Activated naive CD8-positive, alpha-beta T cell treated with anti-CD3 and anti-CD28 coated beads, Interleukin-2, amount 10 ng/mL, durations not matched to agents 7 days and 5 days (primary cell): Measurements from ENCODE around the gene ARHGAP6. TPM values are rescaled to one million over a fixed set of nuclear protein-coding genes. Genes with fewer than 3 reads are reported as not detected.

Experiments used
- ATAC-seq: fragments of 150-1000 bp; cut with Tn5 transposase; one replicate; pipeline ENCODE4 v1.10.0; 2021; ENCODE audit warnings: low read depth, moderate library complexity
- POLR2A ChIA-PET: fragments of 350-600 bp; sonication (Branson Sonifier 250); formaldehyde crosslinking; loops from one replicate; lab custom pipeline; 2021; ENCODE audit warnings: antibody characterized with exemption; lab: Charles Lee
- DNase-seq: peaks from one replicate; pipeline ENCODE4 v3.0.0; 2021
- H3K27ac Mint-ChIP-seq: one replicate; pipeline ENCODE4 v1.8.0; 2022; ENCODE audit warnings: mild to moderate bottlenecking, mixed read lengths
- H3K27me3 Mint-ChIP-seq: one replicate; pipeline ENCODE4 v1.8.0; 2022; ENCODE audit warnings: mild to moderate bottlenecking, moderate library complexity, mixed read lengths
- H3K36me3 Mint-ChIP-seq: one replicate; pipeline ENCODE4 v1.8.0; 2021; ENCODE audit warnings: mild to moderate bottlenecking, mixed read lengths
- H3K4me1 Mint-ChIP-seq: one replicate; pipeline ENCODE4 v1.8.0; 2021; ENCODE audit warnings: mixed read lengths
- H3K4me3 Mint-ChIP-seq: one replicate; pipeline ENCODE4 v1.8.0; 2022; ENCODE audit warnings: mild to moderate bottlenecking, moderate library complexity, mixed read lengths
- H3K9me3 Mint-ChIP-seq: one replicate; pipeline ENCODE4 v1.8.0; 2021; ENCODE audit warnings: mixed read lengths
- total RNA-seq, 2 experiments: library from RNA; stranded (reverse); gene quantifications; one replicate each; pipeline ENCODE4 v1.2.3, GENCODE V29; 2021

Gene ARHGAP6
- total RNA-seq, 2 experiments from 2014 or later = not detected

DNA sequence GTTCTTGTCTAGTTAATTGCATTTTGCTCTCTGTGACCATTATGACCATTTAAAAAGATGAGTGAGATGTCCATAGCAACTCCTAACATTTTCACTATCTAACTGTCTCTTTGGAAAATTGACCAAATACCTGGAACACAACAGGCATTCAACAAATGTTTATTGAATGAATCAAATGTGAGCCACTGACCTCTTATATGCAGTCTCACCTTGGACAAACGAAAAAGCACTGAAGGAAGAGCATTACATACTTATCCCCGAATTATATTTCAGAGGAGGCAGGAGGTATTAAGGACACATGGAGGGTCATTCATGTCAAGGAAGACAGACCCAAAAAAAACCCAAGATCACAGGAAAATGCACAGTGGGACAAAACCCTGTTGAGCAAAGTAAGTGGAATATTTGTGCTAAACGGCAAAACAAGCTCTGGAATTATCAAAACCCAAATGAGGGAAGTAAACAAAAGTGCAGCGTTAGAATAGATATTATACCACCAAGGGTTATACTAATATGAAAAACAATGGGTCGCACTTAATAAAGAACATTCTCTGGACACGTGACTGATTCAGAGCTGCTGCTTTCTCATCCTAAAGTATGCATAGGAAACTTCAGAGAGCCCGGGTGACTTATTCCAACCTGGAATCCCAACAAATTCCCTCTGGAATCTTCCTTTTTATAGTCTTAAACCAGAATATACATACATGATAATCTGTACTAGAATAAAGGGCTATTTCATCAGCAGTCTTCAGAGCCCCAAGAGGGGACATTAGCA lies 240.6 kb downstream of the ARHGAP6 start:
- no peak for ATAC-seq
- H3K27me3 Mint-ChIP-seq = peaks cover 16% of the 10 kb centered on the region
- H3K9me3 Mint-ChIP-seq = no peaks in the 10 kb centered on the region
- H3K4me1 Mint-ChIP-seq = peaks cover 3% of the 10 kb centered on the region
- no peak for DNase-seq
- no peak overlapping the region for H3K4me3 Mint-ChIP-seq
- no peaks in the 10 kb centered on the region for H3K36me3 Mint-ChIP-seq
- no peak overlapping the region for H3K27ac Mint-ChIP-seq
- POLR2A ChIA-PET = no interaction called here

DNA sequence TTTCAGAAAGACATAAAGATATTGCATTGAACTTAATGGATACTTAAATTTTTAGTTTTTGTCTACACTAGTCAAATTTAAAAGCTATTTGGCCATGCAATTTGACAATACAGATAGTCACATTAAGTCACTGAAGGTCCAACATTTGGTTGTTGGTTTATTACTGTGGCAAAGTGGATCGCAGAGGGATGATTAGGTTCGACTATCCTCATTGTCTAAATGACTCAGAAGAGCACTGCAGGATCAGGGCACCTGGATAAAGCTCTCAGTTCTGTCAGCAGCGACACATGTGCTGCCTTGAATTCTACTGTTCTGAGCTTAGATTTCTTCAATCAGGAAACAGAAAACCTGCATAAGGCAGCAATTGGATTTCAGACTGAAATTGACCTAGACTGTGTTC lies 241.8 kb downstream of the ARHGAP6 start:
- POLR2A ChIA-PET = no interaction called here
- Mint-ChIP-seq H3K27ac (no peak overlapping the region), H3K9me3 (no peaks in the 10 kb centered on the region), H3K36me3 (no peaks in the 10 kb centered on the region), H3K27me3 (peaks cover 14% of the 10 kb centered on the region), H3K4me3 (no peak overlapping the region), H3K4me1 (peaks cover 3% of the 10 kb centered on the region)
- no peak for ATAC-seq
- no peak for DNase-seq

DNA sequence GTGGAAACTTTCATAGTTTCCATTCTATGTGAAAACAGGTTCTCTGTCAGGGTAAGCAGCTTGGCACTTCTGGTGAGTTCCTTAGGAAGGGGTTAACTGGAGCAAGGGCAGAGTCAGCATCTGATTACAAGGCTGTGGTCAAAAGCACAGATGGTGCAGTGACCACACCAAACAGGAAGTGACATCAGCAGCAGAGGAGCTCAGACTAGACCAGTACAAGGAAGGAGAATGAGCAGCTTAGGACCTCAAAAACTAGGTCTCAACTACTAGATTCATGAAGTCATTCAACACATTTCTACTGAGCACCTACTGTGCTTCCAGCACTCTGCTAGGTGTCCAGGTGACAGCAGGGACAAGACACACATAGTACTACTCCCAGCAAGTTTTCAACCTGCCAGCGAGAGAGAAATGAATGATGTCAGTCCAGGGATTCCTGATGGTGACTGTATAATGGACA lies 242.3 kb downstream of the ARHGAP6 start:
- Mint-ChIP-seq H3K27ac (no peak overlapping the region), H3K4me1 (peaks cover 3% of the 10 kb centered on the region)

DNA sequence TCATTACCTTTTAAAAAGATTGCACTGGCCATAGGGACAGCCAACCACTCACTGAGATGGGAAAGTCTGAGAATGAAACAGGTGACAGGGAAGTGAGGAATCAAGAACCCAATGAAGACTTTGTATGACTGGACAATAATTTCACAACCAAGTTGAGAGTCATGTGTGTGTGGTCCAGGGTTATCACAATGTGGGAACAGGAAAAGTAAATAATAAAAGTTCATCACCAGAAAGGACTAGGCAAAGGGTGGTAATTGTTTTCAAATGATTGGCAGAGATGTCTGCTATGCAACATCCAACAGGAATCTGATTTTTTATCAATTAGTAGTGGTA lies 243.2 kb downstream of the ARHGAP6 start:
- Mint-ChIP-seq H3K4me3 (no peak overlapping the region), H3K27ac (no peak overlapping the region), H3K4me1 (peaks cover 3% of the 10 kb centered on the region), H3K36me3 (no peaks in the 10 kb centered on the region), H3K27me3 (peaks cover 12% of the 10 kb centered on the region), H3K9me3 (no peaks in the 10 kb centered on the region)
- no peak for ATAC-seq
- POLR2A ChIA-PET = no interaction called here
- no peak for DNase-seq

More for the DNA sequence above, 242.3 kb downstream of the ARHGAP6 start:
- no peak overlapping the region for H3K4me3 Mint-ChIP-seq
- POLR2A ChIA-PET = no interaction called here
- H3K9me3 Mint-ChIP-seq = no peaks in the 10 kb centered on the region
- peaks cover 12% of the 10 kb centered on the region for H3K27me3 Mint-ChIP-seq
- DNase-seq (no peak), ATAC-seq (no peak)
- H3K36me3 Mint-ChIP-seq = no peaks in the 10 kb centered on the region

DNA sequence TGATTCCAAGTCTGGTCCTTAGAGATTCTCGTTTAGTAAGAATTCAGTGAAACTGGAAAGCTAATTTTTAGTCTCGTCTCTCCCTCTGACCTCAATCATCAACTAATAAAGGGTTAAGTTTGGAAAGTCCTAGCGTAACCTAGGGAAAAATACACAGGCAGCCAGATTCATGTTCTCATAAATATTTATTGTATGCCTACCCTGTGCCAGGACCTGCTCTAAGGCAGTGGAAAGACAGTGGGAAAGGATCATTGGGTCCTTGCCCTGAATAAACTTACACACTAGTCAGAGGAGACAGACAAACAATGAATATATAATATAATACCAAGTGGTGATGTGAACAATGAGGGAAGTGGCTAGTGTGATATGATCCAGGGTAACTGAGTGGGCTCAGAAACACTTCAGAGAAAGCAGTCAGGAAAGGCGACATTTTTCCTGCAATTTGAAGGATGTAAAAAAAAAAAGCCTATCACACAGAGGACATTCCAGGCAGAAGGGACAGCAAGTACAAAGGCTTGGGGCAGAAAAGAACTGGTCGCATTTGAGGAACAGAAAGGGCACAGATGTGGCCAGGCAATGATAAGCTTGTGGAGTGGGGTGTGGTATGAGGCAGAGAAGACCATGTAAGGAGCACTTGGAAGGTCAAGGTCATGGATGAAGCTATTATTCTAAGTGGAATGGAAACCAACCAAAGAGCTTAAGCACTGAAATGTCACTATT lies 243.8 kb downstream of the ARHGAP6 start:
- H3K4me1 Mint-ChIP-seq = peaks cover 3% of the 10 kb centered on the region
- ATAC-seq (no peak), DNase-seq (no peak)
- POLR2A ChIA-PET = no interaction called here
- H3K27me3 Mint-ChIP-seq = peaks cover 10% of the 10 kb centered on the region
- no peaks in the 10 kb centered on the region for H3K36me3 Mint-ChIP-seq
- H3K27ac Mint-ChIP-seq = no peak overlapping the region
- no peak overlapping the region for H3K4me3 Mint-ChIP-seq
- no peaks in the 10 kb centered on the region for H3K9me3 Mint-ChIP-seq

DNA sequence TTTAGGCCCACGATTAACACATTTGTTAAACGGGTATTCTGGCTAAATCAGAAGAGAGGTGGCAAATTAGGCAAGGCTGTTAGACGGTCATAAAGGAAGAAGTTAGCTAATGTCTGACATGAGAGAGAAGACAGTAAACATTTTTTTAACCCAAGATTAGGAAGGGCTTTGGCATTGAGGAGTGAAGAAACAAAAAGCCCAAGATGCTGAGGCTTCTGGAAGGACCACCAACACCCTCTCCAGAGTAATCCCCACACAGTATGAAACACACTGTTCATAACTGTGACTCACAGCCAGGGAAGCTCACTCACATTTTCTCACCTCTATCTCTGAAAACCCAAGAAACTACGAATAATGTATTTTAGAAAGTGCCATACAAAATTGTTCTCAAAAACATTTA lies 244.9 kb downstream of the ARHGAP6 start:
- POLR2A ChIA-PET = no interaction called here
- Mint-ChIP-seq H3K27me3 (peaks cover 2% of the 10 kb centered on the region), H3K27ac (no peak overlapping the region), H3K4me3 (no peak overlapping the region), H3K4me1 (peaks cover 3% of the 10 kb centered on the region), H3K36me3 (no peaks in the 10 kb centered on the region), H3K9me3 (no peaks in the 10 kb centered on the region)
- no peak for DNase-seq
- no peak for ATAC-seq

DNA sequence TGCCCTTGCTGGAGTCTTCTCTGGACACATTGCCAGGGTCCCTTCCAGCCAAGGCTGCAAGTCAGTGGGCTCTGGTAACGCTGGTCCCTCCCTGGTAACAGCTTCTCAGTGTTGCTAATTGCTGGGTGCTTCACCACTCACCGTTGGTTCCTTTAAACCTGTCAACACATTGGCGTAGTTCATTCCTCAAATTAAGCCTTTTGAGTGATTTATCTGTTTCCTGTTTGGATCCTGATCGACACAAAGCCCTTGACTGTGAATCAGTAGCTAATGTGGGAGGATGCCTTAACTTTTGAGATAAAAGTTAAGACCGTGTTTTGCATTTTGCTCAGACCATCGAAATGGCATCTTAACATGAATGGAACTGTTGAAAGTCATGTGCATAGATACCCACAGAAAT lies 246.6 kb downstream of the ARHGAP6 start:
- POLR2A ChIA-PET = no interaction called here
- no peak for ATAC-seq
- H3K27me3 Mint-ChIP-seq = no peaks in the 10 kb centered on the region
- no peak overlapping the region for H3K4me3 Mint-ChIP-seq
- no peak for DNase-seq
- H3K27ac Mint-ChIP-seq = no peak overlapping the region
- no peaks in the 10 kb centered on the region for H3K9me3 Mint-ChIP-seq
- peaks cover 3% of the 10 kb centered on the region for H3K4me1 Mint-ChIP-seq
- H3K36me3 Mint-ChIP-seq = no peaks in the 10 kb centered on the region

DNA sequence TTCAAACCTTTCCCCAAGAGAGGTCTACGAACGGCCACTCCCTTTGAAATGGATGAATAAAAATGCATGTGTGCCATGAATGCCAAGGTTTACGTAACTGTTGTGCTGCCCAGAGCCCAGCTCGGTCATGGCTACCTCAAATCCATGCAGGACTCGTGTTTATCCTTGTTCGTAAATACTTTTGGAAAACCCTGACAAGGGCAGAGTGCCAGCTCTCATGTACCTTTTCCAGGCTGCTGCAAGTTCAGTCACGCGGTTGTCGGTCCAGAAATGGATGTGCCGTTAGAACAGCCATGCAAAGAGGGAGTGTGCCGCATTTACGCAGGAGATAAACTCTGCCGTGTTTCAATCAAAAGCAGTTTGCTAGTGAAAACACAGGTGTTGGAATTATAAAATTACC lies 249.1 kb downstream of the ARHGAP6 start:
- DNase-seq (no peak), ATAC-seq (no peak)
- Mint-ChIP-seq H3K4me3 (no peak overlapping the region), H3K27me3 (no peaks in the 10 kb centered on the region), H3K9me3 (no peaks in the 10 kb centered on the region), H3K27ac (no peak overlapping the region), H3K36me3 (no peaks in the 10 kb centered on the region), H3K4me1 (no peaks in the 10 kb centered on the region)
- POLR2A ChIA-PET = no interaction called here

DNA sequence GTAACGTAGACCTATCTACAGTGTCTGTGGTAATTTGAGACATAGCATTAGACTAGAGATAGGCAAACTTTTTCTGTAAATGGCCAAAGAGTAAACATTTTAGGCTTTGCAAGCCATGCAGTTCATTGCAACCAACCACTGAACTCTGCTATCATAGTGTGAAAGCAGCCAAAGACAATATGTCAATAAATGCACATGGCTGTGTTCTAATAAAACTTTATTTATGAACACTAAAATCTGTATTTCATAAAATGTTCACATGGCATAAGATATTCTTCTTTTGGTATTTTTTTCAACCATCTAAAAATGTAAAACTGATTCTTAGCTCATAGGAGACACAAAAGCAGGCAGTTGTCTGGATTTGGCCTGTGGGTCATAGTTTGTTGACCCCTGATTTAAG lies 251.6 kb downstream of the ARHGAP6 start:
- no peak for ATAC-seq
- POLR2A ChIA-PET = no interaction called here
- no peak overlapping the region for H3K4me3 Mint-ChIP-seq
- no peaks in the 10 kb centered on the region for H3K27me3 Mint-ChIP-seq
- H3K9me3 Mint-ChIP-seq = no peaks in the 10 kb centered on the region
- no peaks in the 10 kb centered on the region for H3K36me3 Mint-ChIP-seq
- no peak overlapping the region for H3K27ac Mint-ChIP-seq
- H3K4me1 Mint-ChIP-seq = no peaks in the 10 kb centered on the region
- no peak for DNase-seq

DNA sequence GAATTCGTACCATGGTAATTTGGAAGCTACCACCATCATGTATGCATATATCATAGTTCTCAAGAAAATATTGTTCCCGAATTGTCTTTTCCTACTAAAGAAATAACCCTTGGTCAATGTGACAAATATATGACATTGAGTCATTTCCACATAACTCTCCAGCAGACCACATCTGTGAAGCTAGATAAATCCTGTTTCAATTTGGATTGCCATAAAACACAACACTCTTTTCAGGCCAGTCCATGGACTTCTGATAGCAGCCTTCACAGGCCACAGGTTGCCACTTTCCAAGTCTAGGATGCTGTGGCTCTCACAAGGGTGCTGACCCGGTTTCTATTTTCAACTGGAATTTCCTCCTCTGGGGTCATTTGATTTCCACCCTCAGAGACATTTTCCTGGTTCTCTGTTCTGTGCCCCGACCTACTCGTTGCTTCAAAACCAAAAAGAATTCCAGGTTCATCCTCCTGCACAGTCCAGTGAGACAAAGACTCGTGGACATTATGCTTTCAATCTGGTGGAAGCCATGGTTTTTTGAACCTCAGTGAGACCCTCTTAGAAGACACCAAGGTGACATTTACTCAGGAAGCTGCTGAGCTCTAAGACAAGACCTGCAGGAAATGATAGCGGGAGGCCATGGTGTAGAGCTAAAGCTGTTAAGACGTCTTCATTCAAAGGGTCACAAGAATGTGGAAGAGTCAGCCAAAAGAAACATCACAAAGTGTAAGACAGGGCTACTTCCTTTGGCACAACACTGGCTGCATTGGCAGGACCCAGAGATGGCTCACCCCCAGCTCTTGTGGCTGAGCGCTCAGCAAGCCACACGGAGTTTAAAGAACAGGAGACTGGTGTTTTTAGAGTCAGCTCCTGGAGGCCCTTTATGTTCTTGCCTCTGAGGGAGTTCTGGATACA lies 252.8 kb downstream of the ARHGAP6 start:
- no peaks in the 10 kb centered on the region for H3K9me3 Mint-ChIP-seq
- no peaks in the 10 kb centered on the region for H3K4me1 Mint-ChIP-seq
- no peak for ATAC-seq
- POLR2A ChIA-PET = interaction anchor here (0.6 kb wide), 1 partner anchor 14 kb away, joined by 3 read pairs; no protein-coding TSS in a partner anchor
- DNase-seq = no peak
- H3K27ac Mint-ChIP-seq = no peak overlapping the region
- no peak overlapping the region for H3K4me3 Mint-ChIP-seq
- no peaks in the 10 kb centered on the region for H3K36me3 Mint-ChIP-seq
- H3K27me3 Mint-ChIP-seq = no peaks in the 10 kb centered on the region

DNA sequence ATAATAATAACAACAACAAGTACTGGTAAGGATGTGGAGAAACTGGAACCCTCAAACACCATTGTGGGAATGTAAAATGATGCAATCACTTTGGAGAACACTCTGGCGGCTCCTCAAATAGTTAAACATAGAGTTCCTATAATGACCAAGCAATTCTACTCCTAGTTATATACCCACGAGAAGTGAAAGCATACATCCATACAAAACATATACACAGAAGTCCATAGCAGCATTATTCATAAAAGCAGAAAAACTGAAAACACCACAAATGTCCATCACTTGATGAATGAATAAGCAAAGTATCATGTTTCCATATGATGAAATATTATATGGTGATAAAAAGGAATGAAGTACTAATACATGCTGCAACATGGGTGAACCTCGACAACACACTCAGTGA lies 255.8 kb downstream of the ARHGAP6 start:
- H3K9me3 Mint-ChIP-seq = no peaks in the 10 kb centered on the region
- H3K27ac Mint-ChIP-seq = no peak overlapping the region
- DNase-seq = no peak
- H3K27me3 Mint-ChIP-seq = no peaks in the 10 kb centered on the region
- POLR2A ChIA-PET = no interaction called here
- no peaks in the 10 kb centered on the region for H3K36me3 Mint-ChIP-seq
- no peaks in the 10 kb centered on the region for H3K4me1 Mint-ChIP-seq
- ATAC-seq = no peak
- H3K4me3 Mint-ChIP-seq = no peak overlapping the region

DNA sequence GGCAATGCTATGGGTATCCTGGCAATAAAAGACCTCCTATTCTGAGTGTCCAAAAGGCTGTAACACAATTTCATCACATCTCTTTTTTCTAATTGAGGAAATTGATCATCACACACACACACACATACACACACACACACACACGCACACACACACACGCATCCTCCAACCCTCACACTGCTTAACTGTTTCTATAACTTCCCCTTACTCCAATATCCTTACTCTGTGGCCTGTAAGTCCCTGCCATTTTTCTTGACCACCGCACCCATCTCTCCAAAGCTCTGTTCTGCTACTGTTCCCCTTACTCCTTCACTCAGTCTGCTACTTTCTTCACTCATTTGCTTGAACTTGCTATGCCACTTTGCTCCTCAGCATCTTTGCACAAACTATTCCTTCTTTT lies 256.9 kb downstream of the ARHGAP6 start:
- ATAC-seq = no peak
- H3K36me3 Mint-ChIP-seq = no peaks in the 10 kb centered on the region
- H3K4me1 Mint-ChIP-seq = no peaks in the 10 kb centered on the region
- H3K9me3 Mint-ChIP-seq = no peaks in the 10 kb centered on the region
- no peaks in the 10 kb centered on the region for H3K27me3 Mint-ChIP-seq
- H3K27ac Mint-ChIP-seq = no peak overlapping the region
- POLR2A ChIA-PET = no interaction called here
- no peak for DNase-seq
- no peak overlapping the region for H3K4me3 Mint-ChIP-seq

DNA sequence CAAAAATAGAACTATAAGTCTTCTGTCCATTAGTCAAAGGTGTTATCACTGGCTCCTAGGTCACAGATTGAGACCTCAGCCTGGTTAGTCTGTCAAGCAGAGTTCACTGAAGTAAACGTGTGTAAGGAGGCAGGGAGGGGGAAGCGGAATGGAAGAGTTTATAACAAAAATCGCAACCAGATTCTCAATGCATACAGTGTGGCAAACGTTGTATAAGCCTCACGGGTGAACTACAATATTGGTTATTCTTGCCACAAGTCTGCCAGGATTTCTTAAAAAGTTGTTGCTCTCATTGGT lies 257.7 kb downstream of the ARHGAP6 start:
- H3K27ac Mint-ChIP-seq = no peak overlapping the region

More for the DNA sequence above, 257.7 kb downstream of the ARHGAP6 start:
- H3K4me3 Mint-ChIP-seq = no peak overlapping the region
- no peaks in the 10 kb centered on the region for H3K36me3 Mint-ChIP-seq
- ATAC-seq (no peak), DNase-seq (no peak)
- H3K27me3 Mint-ChIP-seq = no peaks in the 10 kb centered on the region
- H3K4me1 Mint-ChIP-seq = no peaks in the 10 kb centered on the region
- no peaks in the 10 kb centered on the region for H3K9me3 Mint-ChIP-seq
- POLR2A ChIA-PET = no interaction called here
